CD8-positive, alpha-beta memory T cell (primary cell): ENCODE measurements around the gene KRT83. TPM values are rescaled to one million over a fixed set of nuclear protein-coding genes. Genes with fewer than 3 reads are reported as not detected.

Experiments
- CTCF ChIA-PET: fragments of 350-600 bp; sonication (Branson Sonifier 250); formaldehyde crosslinking; loops from one replicate; lab custom pipeline; 2021; ENCODE audit warnings: antibody characterized with exemption; lab: Charles Lee
- POLR2A ChIA-PET: fragments of 350-600 bp; sonication (Branson Sonifier 250); formaldehyde crosslinking; loops from one replicate; lab custom pipeline; 2021; ENCODE audit warnings: antibody characterized with exemption; lab: Charles Lee
- DNase-seq, 5 donors: peaks; one replicate each; pipeline versions ENCODE4 v3.0.0 to v3.0.0-alpha.2; 2020 to 2022; ENCODE audit warnings: mixed read lengths in 1 of 5
- H3K27ac ChIP-seq: one replicate; pipeline ENCODE4 v1.7.0; 2013; ENCODE audit warnings: low read depth, mild to moderate bottlenecking, low read length, moderate library complexity
- H3K27me3 ChIP-seq: 2 replicates; pipeline ENCODE4 v1.7.0; 2013; ENCODE audit warnings: low read length, mild to moderate bottlenecking; ENCODE audit not compliant: insufficient read depth, poor library complexity, severe bottlenecking
- H3K36me3 ChIP-seq: 2 replicates; pipeline ENCODE4 v1.7.0; 2013; ENCODE audit warnings: mild to moderate bottlenecking, low read length, moderate library complexity; ENCODE audit not compliant: insufficient read depth
- H3K4me1 ChIP-seq: 2 replicates; pipeline ENCODE4 v1.7.0; 2013; ENCODE audit warnings: mild to moderate bottlenecking, low read length, moderate library complexity; ENCODE audit not compliant: insufficient read depth
- H3K4me3 ChIP-seq: 2 replicates; pipeline ENCODE4 v1.7.0; 2013; ENCODE audit warnings: mild to moderate bottlenecking, low read length
- H3K9me3 ChIP-seq: 2 replicates; pipeline ENCODE4 v1.7.0; 2013; ENCODE audit warnings: mild to moderate bottlenecking, low read length
- H3K27ac Mint-ChIP-seq, 8 donors: one replicate each; pipeline ENCODE4 v1.8.0; 2020 to 2021; ENCODE audit warnings: mixed read lengths in 8 of 8, mild to moderate bottlenecking in 6 of 8, inconsistent platforms in 3 of 8, moderate library complexity in 3 of 8
- H3K27me3 Mint-ChIP-seq, 2 donors: one replicate each; pipeline ENCODE4 v1.8.0; 2020 to 2021; ENCODE audit warnings: mixed read lengths in 2 of 2, mild to moderate bottlenecking in 1 of 2, moderate library complexity in 1 of 2
- H3K36me3 Mint-ChIP-seq, 3 donors: one replicate each; pipeline ENCODE4 v1.8.0; 2020 to 2021; ENCODE audit warnings: mixed read lengths in 3 of 3, inconsistent platforms in 1 of 3, mild to moderate bottlenecking in 1 of 3
- H3K4me1 Mint-ChIP-seq, 3 donors: one replicate each; pipeline ENCODE4 v1.8.0; 2020 to 2021; ENCODE audit warnings: mixed read lengths in 3 of 3, inconsistent platforms in 1 of 3, mild to moderate bottlenecking in 1 of 3
- H3K4me3 Mint-ChIP-seq, 7 donors: one replicate each; pipeline ENCODE4 v1.8.0; 2020 to 2021; ENCODE audit warnings: mixed read lengths in 7 of 7, mild to moderate bottlenecking in 6 of 7, moderate library complexity in 4 of 7, inconsistent platforms in 2 of 7
- H3K9me3 Mint-ChIP-seq, 5 donors: one replicate each; pipeline ENCODE4 v1.8.0; 2020 to 2022; ENCODE audit warnings: mixed read lengths in 5 of 5, mild to moderate bottlenecking in 3 of 5, moderate library complexity in 2 of 5, inconsistent platforms in 1 of 5
- polyA plus RNA-seq: library from polyadenylated mRNA; unstranded; fragments of 300-500 nt; fragmentation: Illumina TruSeq; gene quantifications from one replicate; pipeline ENCODE4 v1.2.3, GENCODE V29; 2021
- total RNA-seq, 2 experiments: library from RNA; stranded (reverse); gene quantifications; one replicate each; pipeline ENCODE4 v1.2.3, GENCODE V29; 2021

The KRT83 gene
- total and polyA plus RNA-seq, 3 experiments from 2014 or later = not detected

DNA sequence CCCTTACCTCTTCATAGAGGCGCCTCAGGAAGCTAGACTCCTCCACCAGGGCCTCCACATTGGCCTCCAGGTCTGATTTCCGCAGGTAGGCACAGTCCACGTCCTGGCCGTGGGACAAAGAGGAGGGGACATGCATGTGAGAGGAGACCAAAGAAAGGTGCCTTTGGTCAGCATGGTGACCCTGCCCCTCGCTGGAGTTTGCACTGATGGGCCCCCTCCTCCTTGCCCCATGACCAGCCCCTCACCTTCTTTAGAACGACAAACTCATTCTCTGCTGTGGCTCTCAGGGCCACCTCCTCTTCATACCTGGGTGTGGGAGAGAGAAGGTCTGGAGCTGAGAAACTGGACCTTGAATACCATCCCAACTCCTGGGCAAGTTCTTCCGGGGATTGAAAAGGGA, 42.9 kb upstream of the KRT83 start:
- Mint-ChIP-seq H3K4me1 (peaks cover 15 to 31% (median 26%) of the 10 kb centered on the region in 3 donors), H3K4me3 (no peak overlapping the region), H3K36me3 (no peaks in the 10 kb centered on the region), H3K27ac (no peak overlapping the region), H3K9me3 (no peaks in the 10 kb centered on the region), H3K27me3 (peaks cover 14 to 20% of the 10 kb centered on the region in 2 donors)
- ChIA-PET CTCF (interaction anchor here (1.3 kb wide), 1 partner anchor 36 kb away, joined by 3 read pairs; no protein-coding TSS in a partner anchor), POLR2A (no interaction called here)
- H3K4me3 ChIP-seq = no peak overlapping the region
- H3K27me3 ChIP-seq = peaks cover 3% of the 10 kb centered on the region
- H3K4me1 ChIP-seq = peaks cover 9% of the 10 kb centered on the region
- H3K9me3 ChIP-seq = no peaks in the 10 kb centered on the region
- no peak overlapping the region for H3K27ac ChIP-seq
- DNase-seq = no peak
- H3K36me3 ChIP-seq = no peaks in the 10 kb centered on the region

DNA sequence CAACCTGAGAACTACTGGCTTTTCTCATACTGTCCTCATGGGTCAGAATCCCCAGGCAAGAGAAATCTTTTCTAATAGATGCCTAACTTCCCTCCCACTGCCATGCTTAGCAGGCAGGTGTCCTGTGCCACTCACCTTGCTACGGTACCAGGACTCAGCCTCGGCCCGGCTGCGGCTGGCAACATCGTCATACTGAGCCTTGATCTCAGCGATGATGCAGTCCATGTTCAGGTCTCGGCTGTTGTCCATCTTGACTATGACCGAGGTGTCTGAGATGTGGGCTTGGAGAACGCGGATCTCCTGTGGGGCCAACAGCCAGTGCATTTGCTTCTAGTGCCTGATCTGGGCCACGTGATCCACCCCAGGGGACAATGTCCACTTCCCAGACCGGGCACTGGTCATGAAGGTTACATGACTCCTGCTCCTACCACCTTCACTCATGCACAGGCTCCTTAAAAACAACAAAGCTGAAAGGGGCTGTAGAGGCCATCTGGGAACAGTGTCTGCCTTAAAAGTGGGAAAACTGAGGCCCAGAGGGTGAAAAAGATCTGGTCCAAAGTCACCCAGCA, 42.0 kb upstream of the KRT83 start:
- peak overlapping the region in 1 of 7 donors; percentile 70 for H3K4me3 Mint-ChIP-seq
- H3K27ac Mint-ChIP-seq = no peak overlapping the region
- no peak for DNase-seq
- peaks cover 24 to 40% (median 35%) of the 10 kb centered on the region in 3 donors for H3K4me1 Mint-ChIP-seq
- POLR2A ChIA-PET = no interaction called here
- Histone ChIP-seq H3K4me3 (no peak overlapping the region), H3K27ac (no peak overlapping the region), H3K4me1 (peaks cover 18% of the 10 kb centered on the region), H3K36me3 (no peaks in the 10 kb centered on the region), H3K9me3 (no peaks in the 10 kb centered on the region), H3K27me3 (peaks cover 3% of the 10 kb centered on the region)
- H3K36me3 Mint-ChIP-seq = no peaks in the 10 kb centered on the region
- H3K27me3 Mint-ChIP-seq = peaks cover 8 to 14% of the 10 kb centered on the region in 2 donors
- H3K9me3 Mint-ChIP-seq = no peaks in the 10 kb centered on the region
- CTCF ChIA-PET = interaction anchor here (1.3 kb wide), 1 partner anchor 35 kb away, joined by 3 read pairs; no protein-coding TSS in a partner anchor

DNA sequence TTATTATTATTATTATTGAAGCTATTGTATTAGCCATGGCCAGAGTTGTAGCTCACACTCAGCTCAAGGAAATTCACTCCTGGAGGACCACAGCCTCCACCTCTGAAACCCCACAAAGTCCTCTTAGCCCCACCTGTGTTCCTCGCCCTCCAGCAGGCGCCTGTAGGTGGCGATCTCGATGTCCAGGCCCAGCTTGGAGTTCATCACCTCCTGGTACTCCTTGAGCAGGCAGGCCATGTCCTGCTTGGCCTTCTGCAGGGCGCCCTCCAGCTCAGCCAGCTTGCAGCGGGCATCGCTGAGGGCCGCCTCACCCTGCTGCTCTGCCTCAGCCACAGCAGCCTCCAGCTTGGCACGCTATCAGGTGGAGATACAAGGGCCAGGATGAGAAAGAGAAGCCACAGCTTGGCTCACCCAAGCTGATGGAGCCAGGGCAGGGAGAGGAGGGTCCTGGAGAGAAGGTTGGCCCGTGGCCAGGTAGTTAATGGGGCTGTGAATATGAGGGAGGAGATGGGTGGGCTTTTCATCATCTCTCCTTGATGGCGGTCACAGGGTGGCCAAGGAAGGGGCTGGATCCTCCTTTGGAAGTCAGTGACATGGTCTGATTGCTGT, 41.0 kb upstream of the KRT83 start:
- no peaks in the 10 kb centered on the region for H3K36me3 ChIP-seq
- Mint-ChIP-seq H3K27ac (no peak overlapping the region), H3K36me3 (no peaks in the 10 kb centered on the region), H3K4me3 (no peak overlapping the region), H3K9me3 (no peaks in the 10 kb centered on the region), H3K4me1 (peaks cover 28 to 48% (median 42%) of the 10 kb centered on the region in 3 donors), H3K27me3 (peaks cover 4 to 9% of the 10 kb centered on the region in 2 donors)
- CTCF ChIA-PET = interaction anchor here (1.6 to 2.6 kb wide), 5 partner anchors 10 to 518 kb away, joined by 4 to 13 read pairs (median 7); no protein-coding TSS in a partner anchor
- peaks cover 22% of the 10 kb centered on the region for H3K4me1 ChIP-seq
- POLR2A ChIA-PET = no interaction called here
- no peak overlapping the region for H3K4me3 ChIP-seq
- H3K27me3 ChIP-seq = peaks cover 3% of the 10 kb centered on the region
- no peak for DNase-seq
- H3K9me3 ChIP-seq = no peaks in the 10 kb centered on the region
- H3K27ac ChIP-seq = no peak overlapping the region

DNA sequence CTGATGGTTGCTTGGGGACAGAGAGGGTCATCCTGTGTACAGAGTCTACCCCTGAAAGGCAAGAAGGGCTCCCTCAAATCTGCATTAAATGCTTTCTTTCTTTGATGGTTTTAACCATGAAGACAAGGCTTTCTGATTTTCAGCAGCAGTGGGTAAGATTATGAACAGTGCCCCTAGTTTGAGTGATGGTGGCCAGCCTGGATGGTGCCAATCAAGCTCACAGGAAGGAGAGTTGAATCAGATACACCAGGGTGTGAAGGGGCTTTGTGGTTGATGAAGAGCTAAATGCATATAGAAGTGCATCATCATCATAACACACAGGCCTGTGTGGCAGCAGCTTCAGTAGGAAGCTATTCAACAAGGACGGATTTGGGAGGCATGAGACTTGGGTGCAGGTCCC, 40.4 kb upstream of the KRT83 start:
- Mint-ChIP-seq H3K27ac (peak overlapping the region in 3 of 8 donors; percentile 0 to 34 (median 3)), H3K4me1 (peaks cover 28 to 48% (median 42%) of the 10 kb centered on the region in 3 donors), H3K36me3 (no peaks in the 10 kb centered on the region), H3K27me3 (peaks cover 4 to 8% of the 10 kb centered on the region in 2 donors), H3K9me3 (no peaks in the 10 kb centered on the region), H3K4me3 (peak overlapping the region in 2 of 7 donors; percentile 1 to 17)
- no peak overlapping the region for H3K27ac ChIP-seq
- no peak overlapping the region for H3K4me3 ChIP-seq
- peaks cover 3% of the 10 kb centered on the region for H3K27me3 ChIP-seq
- DNase-seq = peak in 1 of 5 donors; percentile 13
- no peaks in the 10 kb centered on the region for H3K36me3 ChIP-seq
- ChIA-PET POLR2A (no interaction called here), CTCF (interaction anchor here (1.6 to 2.6 kb wide), 5 partner anchors 10 to 518 kb away, joined by 4 to 13 read pairs (median 7); no protein-coding TSS in a partner anchor)
- H3K4me1 ChIP-seq = peaks cover 22% of the 10 kb centered on the region
- no peaks in the 10 kb centered on the region for H3K9me3 ChIP-seq

DNA sequence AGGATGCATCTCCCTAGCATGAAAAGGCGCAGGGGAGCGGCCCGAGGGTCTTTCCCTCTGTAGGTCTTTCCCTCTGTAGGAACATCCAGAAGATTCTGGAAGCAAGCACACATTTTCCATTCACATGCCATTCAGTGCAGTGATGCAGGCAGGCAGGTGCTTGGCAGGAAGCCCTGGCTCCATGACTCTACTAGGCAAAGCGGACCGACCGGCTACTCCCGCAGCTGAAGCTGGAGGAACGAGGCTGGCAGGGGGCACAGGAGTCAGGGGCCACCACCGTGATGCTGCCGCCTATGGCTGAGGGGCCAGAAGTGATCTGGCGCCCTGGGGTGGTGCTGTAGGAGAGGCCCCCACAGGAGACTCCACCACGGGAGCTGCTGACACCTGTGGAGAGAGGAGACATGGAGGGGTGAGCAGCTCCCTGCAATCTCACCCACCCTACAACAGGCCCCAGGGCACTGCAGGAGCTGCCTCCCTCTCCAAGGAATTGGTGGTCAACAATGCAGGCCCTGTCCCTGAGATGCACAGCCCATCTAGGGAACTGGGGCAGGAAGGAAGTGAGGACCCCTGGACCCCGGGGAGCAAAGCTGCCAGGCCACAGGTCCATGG, 39.6 kb upstream of the KRT83 start:
- peak overlapping the region in 1 of 8 donors; percentile 13 for H3K27ac Mint-ChIP-seq
- H3K9me3 ChIP-seq = no peaks in the 10 kb centered on the region
- POLR2A ChIA-PET = no interaction called here

DNA sequence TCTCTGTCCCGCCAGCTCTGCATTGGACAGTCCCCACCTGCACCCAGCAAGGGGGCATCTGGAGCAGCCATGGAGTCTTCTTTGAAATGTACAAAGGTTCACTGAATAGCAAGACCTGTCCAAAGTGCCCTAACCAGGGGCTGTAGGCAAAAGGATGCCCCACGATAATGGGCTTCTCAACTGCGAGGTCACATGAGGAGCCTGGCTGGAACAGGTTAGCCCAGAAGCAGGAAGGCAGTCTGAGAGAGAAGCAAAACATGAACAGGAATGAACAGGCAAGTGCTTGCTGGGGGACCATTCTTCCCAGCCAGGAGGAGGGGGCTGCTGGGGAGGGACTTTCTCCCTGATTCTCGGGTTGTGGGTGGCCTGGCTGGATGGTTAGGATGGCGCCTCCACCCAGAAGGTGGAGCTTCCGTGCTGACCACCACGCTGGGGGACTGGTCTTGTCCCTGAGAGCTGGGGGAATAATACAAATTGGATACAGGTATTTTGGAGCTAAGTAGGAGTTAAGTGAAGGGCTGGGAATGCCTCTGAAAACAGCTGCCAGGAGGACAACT, 39.0 kb upstream of the KRT83 start:
- Histone ChIP-seq H3K4me1 (peaks cover 22% of the 10 kb centered on the region), H3K4me3 (no peak overlapping the region), H3K9me3 (no peaks in the 10 kb centered on the region), H3K36me3 (no peaks in the 10 kb centered on the region), H3K27me3 (peaks cover 3% of the 10 kb centered on the region), H3K27ac (no peak overlapping the region)
- Mint-ChIP-seq H3K36me3 (no peaks in the 10 kb centered on the region), H3K9me3 (no peaks in the 10 kb centered on the region), H3K4me3 (no peak overlapping the region), H3K4me1 (peaks cover 28 to 48% (median 42%) of the 10 kb centered on the region in 3 donors), H3K27ac (peak overlapping the region in 1 of 8 donors; percentile 13), H3K27me3 (peaks cover 5% of the 10 kb centered on the region in 2 donors)
- ChIA-PET POLR2A (no interaction called here), CTCF (interaction anchor here (2.1 to 2.6 kb wide), 4 partner anchors 9 to 520 kb away, joined by 6 to 13 read pairs (median 8); no protein-coding TSS in a partner anchor)
- no peak for DNase-seq

More for the DNA sequence above, 39.6 kb upstream of the KRT83 start:
- H3K27ac ChIP-seq = no peak overlapping the region
- H3K27me3 ChIP-seq = peaks cover 3% of the 10 kb centered on the region
- no peak for DNase-seq
- H3K27me3 Mint-ChIP-seq = peaks cover 4 to 8% of the 10 kb centered on the region in 2 donors
- peaks cover 22% of the 10 kb centered on the region for H3K4me1 ChIP-seq
- H3K36me3 Mint-ChIP-seq = no peaks in the 10 kb centered on the region
- peaks cover 28 to 48% (median 42%) of the 10 kb centered on the region in 3 donors for H3K4me1 Mint-ChIP-seq
- H3K9me3 Mint-ChIP-seq = no peaks in the 10 kb centered on the region
- CTCF ChIA-PET = interaction anchor here (1.6 to 2.6 kb wide), 5 partner anchors 10 to 519 kb away, joined by 4 to 13 read pairs (median 7); no protein-coding TSS in a partner anchor
- H3K4me3 Mint-ChIP-seq = no peak overlapping the region
- H3K36me3 ChIP-seq = no peaks in the 10 kb centered on the region
- H3K4me3 ChIP-seq = no peak overlapping the region

DNA sequence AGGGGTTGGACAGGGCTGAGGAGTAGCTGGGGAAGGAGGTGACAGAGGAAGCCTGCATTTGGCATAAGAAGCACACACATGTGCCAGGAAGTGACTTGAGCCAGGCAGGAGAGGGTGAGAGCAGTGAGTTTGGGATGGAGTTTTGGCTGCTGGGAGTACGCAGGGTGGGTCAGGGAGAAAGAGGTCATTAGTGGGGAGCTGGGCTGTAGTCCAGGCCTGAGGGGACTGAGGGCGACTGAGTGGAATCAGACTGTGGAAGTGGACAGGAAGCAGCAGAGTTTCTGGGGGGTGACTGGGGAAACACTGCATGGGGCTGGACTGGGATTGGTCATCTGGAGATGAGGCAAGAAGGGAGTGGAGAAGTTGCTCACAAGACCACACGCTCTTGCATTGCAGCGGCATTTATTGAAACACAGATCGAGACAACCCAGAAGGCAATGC, 38.4 kb upstream of the KRT83 start:
- Histone ChIP-seq H3K4me1 (peaks cover 22% of the 10 kb centered on the region), H3K36me3 (no peaks in the 10 kb centered on the region), H3K27ac (no peak overlapping the region), H3K27me3 (peaks cover 3% of the 10 kb centered on the region), H3K4me3 (no peak overlapping the region), H3K9me3 (no peaks in the 10 kb centered on the region)
- H3K9me3 Mint-ChIP-seq = no peaks in the 10 kb centered on the region
- peak overlapping the region in 3 of 8 donors; percentile 1 to 74 (median 19) for H3K27ac Mint-ChIP-seq
- ChIA-PET CTCF (interaction anchor here (1.3 to 2.6 kb wide), 3 partner anchors 9 to 32 kb away, joined by 3 to 6 read pairs (median 6); no protein-coding TSS in a partner anchor), POLR2A (no interaction called here)
- H3K4me3 Mint-ChIP-seq = no peak overlapping the region
- peaks cover 28 to 48% (median 42%) of the 10 kb centered on the region in 3 donors for H3K4me1 Mint-ChIP-seq
- H3K36me3 Mint-ChIP-seq = no peaks in the 10 kb centered on the region
- DNase-seq = no peak
- peaks cover 9 to 10% of the 10 kb centered on the region in 2 donors for H3K27me3 Mint-ChIP-seq
